Stimulated activated CD4-positive, alpha-beta T cell treated with anti-CD3 and anti-CD28 coated beads, Interleukin-1b, Interleukin-23, amount 100 ng/mL, for 48 hours (primary cell): ENCODE measurements around the gene KCNE4.

Experiments
- DNase-seq: peaks from one replicate; pipeline ENCODE4 v3.0.0-alpha.2; 2020

KCNE4 gene, protein sequence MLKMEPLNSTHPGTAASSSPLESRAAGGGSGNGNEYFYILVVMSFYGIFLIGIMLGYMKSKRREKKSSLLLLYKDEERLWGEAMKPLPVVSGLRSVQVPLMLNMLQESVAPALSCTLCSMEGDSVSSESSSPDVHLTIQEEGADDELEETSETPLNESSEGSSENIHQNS

DNA sequence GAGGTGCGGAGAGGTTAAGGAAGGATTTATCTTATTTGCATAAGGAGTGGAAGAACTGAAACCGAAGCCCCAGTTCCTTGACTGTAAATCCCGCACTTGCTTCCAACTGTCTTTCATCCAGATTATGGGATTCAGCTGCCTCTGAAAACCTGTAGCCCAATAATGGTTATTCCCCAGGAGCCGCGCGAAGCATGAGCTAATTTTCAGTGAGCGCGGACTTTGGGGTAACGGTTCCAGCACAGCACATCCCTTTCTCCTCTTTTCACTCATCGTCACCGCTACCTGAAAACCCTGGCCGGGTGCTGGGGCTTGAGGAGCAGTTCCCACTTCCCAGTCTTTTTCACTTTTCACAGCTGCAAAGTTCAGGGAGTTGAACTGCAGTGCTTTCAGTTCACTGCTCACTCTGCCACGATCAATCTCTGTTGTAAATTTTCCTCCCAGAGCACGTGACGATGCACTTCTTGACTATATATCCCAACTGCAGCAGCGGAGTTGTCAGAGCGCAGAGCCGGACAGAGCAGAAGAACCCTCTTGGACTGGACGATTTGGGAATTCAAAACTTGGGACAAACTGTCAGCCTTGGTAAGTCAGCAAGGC lies at the start of gene KCNE4:
TSS of gene KCNE4 (plus strand) at position 498 of the 597 bp plus-strand sequence. CDS start 641 bp downstream, outside the sequence.
- DNase-seq = no peak

DNA sequence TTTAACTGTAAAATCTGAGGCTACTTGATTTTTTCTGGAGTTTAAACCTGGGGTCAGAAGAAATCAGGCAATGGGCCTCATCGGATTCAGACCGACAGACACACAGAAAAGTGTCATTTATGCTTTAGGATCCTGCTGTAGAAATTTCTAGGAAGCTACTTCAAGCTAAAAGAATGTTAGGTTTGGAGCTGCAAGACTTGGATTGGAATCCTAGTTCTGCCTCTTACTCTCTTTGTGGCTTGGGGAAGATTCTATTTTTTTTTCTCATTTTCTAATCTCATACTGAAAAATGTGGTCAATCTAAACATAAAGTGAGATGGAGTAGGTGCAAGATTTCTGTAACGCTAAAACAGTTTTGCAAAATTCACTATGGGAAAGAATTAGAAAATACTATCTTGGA lies 48.8 kb upstream of the KCNE4 start:
- DNase-seq = no peak

DNA sequence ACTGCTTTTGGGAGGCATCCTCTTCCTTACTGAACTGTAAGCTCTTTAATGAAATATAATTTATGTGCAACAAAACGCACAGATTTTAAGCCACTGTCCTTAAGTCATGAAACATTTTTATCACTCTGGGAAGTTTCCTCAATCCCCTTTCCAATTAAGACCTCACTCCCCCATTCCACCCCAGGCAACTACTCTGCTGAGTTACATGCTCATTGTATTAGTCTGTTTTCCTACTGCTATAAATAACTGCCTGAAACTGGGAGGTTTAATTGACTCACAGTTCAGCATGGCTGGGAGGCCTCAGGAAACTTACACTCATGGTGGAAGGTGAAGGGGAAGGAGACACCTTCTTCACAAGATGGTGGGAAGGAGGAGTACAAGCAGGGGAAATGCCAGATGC lies 46.5 kb upstream of the KCNE4 start:
- no peak for DNase-seq

DNA sequence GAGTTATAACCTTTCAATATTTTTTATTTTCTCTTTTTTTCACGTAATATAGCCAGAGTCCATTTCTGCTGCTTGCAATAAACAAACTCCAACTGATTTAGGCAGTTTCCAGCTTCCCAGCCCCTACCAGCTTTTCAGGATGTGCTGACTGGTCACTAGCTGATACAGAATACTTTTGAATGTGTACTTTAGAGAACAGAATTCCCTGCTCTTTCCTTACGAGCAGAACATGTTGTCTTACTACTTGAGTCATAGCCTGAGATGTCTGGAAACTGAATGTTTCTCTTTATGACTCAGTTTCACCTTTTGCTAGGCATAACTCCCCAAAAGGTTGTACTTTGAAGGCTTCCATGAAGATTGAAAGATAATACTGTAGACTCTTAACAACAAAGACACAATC lies 44.5 kb upstream of the KCNE4 start:
- DNase-seq = no peak

DNA sequence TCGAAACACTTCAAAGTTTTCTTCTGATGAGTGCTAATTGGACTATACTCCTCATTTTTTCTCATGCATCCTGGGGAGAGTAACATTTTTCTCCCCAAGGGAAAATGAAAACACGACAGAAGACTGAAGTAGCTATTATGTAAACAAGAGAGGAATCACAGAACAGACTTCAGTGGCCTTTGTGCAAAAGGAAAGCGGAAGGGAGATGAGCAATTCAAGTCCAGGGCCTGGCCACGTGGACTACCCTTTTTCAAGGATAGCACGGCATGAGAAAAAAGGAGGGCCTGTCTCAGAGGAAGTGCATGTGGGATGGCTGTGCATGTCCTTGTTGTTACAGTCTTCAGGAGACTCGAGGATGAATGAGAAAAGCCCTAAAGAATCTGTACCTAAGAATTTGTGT lies 43.8 kb upstream of the KCNE4 start:
- no peak for DNase-seq

DNA sequence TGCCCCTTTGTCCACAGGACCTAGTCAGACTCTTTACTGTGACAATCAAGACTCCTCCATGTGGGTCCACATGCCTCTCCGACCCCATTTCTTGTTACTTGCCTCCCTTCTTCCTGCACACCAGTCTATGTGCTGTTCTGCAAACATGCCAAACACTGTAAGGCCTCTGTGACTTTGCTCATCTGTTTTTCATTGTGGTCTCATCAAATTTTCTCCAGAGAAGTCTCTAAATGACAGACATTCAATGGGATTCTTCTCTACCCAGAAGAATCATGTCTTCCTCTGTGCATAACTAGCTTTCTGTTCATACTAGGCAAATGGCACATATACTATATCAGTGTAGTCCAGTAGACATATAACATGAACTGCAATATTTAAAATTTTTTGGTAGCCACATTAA lies 43.0 kb upstream of the KCNE4 start:
- no peak for DNase-seq

DNA sequence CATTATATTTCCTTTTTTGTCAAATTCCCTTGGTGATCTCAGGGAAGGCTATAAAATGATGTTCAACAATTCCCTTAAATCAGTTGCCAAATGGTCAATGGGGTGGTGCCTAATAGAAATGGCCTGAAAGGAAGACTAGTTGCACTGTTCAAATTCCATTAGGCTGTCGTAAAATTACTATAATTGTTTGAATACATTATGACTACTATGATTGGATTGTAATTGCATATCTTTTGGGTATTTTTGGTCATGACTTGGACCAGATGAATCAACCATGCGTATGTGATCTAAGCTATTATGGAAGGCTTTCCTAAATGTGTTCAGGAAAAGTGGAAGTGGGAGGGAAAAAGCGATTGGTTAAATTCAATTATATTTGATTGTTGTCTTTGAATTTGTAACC lies 41.3 kb upstream of the KCNE4 start:
- no peak for DNase-seq

DNA sequence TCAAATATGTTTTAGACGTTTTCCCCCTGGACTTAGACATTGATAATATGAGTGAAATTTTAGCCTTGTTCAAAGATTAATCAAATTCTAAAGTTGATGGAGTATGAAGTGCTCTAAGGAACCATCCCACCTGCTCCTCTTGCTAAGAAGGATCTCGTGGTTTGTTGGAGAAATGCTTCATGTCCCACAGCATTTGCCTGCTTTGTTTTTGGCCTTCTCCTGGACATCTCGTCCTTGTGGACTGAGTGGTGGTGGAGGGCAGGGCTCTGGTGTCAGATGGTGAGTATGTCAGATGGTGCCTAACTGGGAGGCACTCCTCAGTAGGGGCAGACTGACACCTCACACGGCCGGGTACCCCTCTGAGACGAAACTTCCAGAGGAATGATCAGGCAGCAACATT lies 39.7 kb upstream of the KCNE4 start:
- no peak for DNase-seq

DNA sequence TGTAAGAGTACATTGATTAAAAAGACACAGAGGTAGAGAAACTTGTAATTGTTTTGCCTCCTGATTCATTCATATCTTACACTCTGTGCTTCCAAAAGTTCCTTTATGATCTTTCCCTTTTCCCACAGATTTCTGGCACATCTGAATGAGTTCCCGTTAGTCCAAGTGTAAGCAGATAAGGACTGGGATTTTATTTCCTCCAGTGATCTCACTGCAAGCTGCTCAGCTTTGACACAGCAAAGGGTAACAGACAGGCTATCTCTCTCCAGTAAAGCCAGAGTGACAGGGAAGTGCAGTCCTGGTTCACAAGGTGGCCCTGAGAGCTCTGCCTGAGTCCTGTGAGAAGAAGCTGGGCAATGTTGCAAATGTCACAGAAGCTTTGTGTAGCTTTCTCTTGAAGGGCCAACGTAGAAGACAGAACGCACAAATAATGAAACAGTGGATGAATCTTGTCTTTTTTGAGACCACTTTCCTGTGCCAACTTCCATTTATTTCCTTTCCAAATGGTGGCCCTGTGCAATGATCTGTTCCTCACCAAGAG lies 32.5 kb upstream of the KCNE4 start:
- DNase-seq = no peak

DNA sequence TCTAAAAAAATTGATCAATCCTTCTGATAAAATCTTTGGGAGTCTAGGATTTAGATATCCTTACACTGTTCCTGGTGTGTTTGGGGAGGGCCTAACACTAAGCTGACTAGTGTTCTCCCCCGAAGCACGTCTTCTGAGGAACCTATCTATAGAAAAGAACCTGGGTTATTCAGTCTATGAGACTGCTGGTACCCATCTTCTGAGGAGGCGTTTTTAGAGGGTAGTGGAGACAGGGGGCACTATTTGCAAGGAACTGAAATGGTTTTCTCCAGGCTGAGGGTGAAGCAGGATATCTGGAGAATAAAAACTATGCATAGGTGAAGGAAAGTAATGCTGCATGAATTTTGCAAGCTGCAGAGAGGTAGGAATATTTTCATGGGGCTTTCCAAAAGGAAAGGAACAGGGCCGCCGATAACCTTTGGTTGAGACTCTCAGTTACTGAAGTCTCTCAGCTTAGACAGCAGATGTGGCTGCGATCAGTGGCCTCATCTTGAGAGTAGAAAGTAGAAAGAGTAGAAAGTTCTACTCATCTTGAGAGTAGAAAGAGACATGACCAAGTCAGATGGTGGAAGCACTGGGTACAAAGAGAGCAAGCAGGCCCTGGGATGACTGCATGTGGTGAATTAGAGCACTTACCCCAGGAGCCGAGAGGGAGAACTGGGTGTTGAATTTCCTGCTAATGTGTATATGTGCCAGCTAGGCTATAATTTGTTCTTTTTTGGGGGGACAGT lies 31.8 kb upstream of the KCNE4 start:
- no peak for DNase-seq

DNA sequence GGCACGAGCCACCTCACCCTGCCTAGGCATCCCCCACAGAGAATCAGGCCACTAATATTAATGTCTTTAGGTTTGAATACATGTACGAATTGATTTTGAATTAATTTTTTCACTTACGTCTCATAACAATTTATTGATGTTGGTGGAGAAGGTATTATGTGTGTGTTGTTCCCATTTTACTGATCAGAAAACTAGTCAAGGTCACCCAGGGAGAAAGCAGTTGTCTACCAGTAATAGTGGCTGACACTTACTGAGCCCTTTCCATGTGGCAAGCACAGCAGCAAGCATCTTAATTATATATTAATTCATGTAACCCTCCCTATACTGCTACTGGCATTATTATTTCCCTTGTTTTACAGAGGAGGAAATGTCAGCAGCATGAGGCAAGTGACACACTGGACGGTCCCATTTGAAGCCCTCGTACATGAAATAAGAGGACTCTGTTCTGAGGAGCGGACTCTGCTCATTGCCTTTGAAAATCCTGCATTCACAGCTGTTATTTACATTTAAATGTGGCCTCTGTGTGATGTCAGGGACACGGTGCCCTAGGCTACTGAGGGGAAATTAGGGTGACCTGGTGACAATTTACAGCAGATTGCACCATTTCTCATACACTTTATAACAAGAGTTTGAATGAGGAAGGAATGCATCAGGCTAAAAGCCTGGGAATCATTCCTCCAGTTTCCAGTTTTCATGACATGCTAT lies 30.9 kb upstream of the KCNE4 start:
- no peak for DNase-seq

DNA sequence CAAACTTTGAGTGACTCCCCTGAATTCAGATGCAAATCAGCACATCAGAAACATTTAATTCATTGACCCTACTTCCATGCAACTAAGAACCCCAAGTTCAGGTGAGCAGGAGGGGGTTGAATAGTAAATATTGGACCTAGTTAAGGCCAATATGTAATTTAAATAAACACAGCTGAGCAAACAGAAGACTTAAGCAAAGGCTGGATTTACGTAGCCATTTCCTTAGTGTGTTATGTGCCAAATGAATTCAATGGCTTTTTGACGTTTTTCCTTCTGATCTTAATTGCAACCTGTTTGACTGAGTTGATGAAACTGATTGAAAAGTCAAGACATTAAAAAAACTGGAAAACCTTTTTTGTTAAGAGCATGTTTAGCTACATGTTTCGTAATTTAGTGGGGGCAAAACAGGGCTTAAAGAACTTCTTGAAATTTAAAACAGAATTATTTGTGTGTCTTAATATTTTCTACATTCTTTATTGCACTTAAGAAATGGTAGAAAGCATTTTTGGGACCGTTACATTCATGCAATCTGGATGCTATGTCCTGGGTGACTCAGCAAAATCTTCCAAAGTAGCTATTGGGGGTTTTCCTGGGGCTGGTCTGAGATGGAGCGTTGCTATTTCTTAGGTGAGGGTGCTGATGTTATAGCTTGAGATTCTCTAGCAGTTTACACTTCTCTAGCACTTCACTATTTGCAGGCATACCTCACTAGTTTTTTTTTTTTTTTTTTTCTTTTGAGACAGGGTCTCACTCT lies 25.5 kb upstream of the KCNE4 start:
- DNase-seq = no peak

DNA sequence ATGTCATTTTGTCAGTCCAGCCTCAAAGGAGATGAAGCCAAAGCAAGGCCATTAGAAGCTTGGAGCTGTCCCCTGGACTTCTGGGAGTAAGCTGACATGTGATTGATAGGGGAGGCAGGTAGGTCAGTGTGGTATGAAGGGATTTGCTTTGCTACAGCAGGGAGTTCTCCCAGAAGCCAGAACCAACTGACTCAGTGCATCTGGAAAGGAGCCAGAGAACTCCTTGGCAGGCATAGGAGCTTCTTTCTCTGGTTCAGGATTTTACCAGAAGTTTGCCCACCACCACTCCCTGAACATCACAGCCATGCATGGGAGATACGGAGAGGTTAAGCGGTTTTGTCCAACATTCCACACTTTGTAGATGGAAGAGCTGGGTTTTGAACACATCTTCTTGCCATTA lies 24.5 kb upstream of the KCNE4 start:
- no peak for DNase-seq

DNA sequence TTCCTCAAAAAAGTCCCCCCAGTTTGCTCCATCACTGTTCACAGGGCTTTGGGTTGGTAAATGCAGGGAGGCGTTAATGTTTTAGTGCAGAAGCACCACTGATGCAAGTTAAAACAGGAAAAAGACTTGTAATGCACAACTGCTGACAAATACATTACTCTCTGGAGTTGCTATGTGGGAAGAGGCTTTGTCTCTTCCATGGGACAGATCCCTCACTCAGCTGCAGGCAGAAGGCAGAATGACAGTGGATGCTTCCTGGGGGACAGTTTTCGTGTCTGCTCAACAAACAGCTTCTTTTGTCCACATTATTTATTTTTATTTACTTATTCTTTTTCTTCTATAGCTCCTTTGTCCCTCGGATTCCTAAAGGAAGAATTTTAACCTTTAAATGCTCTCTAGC lies 22.7 kb upstream of the KCNE4 start:
- no peak for DNase-seq

DNA sequence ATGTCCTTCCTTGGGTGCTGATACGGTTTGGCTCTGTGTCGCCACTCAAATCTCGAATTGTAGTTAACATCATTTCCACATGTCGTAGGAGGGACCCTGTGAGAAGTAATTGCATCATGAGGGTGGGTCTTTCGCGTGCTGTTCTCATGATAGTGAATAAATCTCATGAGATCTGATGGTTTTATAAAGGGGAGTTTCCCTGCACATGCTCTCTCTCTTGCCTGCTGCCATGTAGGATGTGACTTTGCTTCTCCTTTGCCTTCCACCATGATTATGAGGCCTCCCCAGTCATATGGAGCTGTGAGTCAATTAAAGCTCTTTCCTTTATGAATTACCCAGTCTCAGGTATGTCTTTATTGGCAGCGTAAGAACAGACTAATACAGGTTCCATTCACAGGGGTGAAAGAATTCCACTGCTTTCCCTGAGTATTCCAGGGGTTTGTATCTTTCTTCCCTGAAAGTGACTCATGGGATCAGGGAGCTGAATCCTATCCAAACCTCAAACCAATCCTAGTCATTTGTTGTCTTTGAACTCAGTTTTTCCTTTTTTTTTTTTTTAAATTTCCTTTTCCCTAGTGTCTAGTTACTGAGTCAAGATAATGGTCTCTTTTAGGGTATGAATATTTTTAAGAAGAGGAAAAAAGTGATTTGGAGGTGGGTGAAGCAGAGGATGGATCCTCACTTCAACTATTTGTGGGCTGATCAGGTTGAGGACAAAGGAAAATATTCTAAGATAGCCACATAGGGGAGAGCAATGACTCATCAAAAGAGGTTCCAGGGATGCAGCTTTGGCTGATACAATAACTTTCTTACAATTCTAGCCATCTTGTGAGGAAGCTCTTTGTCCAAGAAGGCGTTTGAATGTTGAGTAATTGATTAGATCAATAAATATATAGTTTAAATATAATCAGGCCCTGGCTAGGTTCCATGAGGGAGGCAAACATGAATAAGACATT lies 19.5 kb upstream of the KCNE4 start:
- DNase-seq = no peak

DNA sequence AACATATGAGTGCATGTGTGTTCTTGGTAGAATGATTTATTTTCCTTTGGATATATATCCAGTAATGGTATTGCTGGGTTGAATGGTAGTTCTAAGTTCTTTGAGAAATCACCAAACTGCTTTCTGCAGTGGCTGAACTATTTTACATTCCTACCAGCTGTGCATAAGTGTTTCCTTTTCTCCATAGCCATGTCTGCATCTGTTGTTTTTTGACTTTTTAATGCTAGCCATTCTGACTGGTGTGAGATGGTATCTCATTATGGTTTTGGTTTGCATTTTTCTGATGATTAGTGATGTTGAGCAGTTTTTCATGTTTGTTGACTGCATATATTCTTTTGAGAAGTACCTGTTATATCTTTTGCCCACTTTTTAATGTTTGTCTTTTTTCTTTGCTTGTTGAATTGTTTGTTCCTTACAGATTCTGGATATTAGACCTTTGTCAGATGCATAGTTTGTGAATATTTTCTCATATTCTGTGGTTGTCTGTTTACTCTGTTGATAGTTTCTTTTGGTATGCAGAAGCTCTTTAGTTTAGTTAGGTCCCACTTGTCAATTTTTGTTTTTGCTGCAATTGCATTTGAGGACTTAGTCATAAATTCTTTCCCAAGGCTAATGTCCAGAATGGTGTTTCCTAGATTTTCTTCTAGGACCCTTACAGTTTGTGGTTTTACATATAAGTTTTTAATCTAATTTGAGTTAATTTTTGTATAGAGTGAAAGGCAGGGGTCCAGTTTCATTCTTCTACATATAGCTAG lies 17.6 kb upstream of the KCNE4 start:
- no peak for DNase-seq

DNA sequence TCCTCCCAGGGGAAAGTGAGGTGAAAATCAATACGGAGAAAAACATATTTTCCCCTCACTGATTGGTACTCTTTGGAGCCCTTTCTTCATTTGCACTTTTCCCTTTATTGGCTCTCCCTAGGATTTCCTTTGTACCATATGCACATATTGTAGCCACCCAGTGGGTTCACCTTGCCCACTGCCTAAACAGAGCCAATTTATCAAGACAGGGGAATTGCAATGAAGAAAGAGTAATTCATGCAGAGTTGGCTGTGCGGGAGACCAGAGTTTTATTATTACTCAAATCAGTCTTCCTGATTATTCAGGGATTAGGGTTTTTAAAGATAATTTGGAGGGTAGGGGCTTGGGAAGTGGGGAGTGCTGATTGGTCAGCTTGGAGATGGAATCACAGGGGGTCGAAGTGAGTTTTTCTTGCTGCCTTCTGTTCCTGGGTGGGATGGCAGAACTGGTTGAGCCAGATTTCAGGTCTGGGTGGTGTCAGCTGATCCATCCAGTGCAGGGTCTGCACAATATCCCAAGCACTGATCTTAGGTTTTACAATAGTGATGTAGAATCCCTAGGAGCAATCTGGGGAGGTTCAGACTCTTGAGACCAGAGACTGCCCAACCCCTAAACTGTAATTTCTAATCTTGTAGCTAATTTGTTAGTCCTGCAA lies 15.1 kb upstream of the KCNE4 start:
- DNase-seq = no peak

DNA sequence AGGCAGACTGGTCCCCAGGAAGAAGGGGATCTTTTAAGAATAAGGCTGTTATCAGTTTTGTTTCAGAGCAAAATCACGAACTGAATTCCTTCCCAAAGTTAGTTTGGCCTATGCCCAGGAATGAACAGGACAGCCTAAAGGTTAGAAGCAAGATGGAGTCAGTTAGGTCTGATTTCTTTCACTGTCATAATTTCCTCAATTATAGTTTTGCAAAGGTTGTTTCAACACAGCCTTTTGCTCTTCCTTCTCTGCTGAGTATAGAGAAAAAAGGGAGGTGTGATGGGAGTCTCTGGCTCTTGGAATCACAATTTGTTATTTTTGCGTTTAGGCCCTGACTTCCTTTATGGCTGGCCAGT lies 14.6 kb upstream of the KCNE4 start:
- DNase-seq = no peak

DNA sequence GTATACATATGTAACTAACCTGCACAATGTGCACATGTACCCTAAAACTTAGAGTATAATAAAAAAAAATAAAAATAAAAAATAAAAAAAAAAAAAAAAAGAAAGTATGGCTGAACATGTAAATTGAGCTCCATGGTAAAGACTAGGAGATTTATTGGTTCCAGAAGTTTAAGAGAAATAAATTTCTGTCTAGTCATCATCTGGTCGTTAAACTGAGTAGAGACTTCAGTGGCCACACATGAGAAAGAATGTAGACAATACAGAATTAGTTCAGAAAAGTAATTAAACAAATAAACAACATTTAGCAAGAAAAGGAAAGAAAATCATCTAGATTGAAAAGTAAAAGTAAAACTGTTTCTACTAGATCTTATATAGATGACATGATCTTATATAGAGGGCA lies 12.4 kb upstream of the KCNE4 start:
- no peak for DNase-seq

DNA sequence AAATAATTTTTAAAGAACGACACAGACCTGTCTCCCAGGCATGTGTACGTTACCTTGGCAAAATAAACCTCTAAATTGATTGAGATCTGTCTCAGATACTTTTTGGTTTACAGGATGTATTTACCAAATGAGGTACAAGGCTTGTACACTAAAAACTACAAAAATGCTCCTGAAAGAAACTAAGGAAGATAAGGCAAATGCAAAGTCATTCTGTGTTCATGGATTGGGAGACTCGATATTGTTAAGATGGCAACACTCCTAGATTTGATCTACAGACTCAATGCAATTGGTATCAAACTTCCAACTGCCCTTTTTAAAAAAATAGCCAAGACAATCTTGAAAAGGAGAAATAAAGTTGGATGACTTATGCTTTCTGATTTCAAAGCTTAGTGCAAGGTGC lies 11.5 kb upstream of the KCNE4 start:
- DNase-seq = no peak
